Tibial nerve (tissue), 4 donors: ENCODE results near the gene GMPPB.

Source experiments
- EP300 ChIP-seq, 2 donors: sonication (generic); formaldehyde crosslinking; IDR thresholded peaks; one replicate each; pipeline ENCODE4 v1.6.1; 2017; ENCODE audit warnings: antibody characterized with exemption in 2 of 2, mild to moderate bottlenecking in 1 of 2
- POLR2A ChIP-seq, 2 donors: fragments of 450-650 bp; IDR thresholded peaks; one replicate each; pipeline ENCODE4 v1.6.1; 2017; ENCODE audit warnings: antibody characterized with exemption in 2 of 2, mild to moderate bottlenecking in 2 of 2, moderate library complexity in 2 of 2
- TF ChIP-seq, protein P1 (sequence below), 5 experiments: fragments of 200-600 bp in 3 of 5; fragments of 450-650 bp in 2 of 5; sonication (generic) in 3 of 5; IDR thresholded peaks; one replicate each; pipeline ENCODE4 v1.5.1; 2016 to 2019; ENCODE audit warnings: antibody characterized with exemption in 5 of 5, mild to moderate bottlenecking in 3 of 5, moderate library complexity in 2 of 5

DNA sequence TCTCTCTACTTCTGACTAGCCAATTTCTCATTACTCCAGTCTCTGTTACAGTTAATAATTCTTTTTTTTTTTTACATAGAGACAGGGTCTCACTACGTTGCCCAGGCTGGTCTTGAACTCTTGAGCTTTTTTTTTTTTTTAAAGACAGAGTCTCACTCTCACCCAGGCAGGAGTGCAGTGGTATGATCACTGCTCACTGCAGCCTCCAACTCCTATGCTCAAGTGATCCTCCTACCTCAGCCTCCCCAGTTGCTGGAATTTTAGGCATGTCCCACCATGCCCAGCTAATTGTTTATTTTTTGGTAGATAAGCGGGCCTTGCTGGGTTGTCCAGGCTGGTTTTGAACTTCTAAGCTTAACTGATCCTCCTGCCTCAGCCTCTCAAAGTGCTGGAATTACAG, 49.0 kb upstream of the GMPPB start:
- TF ChIP-seq, protein P1, sequence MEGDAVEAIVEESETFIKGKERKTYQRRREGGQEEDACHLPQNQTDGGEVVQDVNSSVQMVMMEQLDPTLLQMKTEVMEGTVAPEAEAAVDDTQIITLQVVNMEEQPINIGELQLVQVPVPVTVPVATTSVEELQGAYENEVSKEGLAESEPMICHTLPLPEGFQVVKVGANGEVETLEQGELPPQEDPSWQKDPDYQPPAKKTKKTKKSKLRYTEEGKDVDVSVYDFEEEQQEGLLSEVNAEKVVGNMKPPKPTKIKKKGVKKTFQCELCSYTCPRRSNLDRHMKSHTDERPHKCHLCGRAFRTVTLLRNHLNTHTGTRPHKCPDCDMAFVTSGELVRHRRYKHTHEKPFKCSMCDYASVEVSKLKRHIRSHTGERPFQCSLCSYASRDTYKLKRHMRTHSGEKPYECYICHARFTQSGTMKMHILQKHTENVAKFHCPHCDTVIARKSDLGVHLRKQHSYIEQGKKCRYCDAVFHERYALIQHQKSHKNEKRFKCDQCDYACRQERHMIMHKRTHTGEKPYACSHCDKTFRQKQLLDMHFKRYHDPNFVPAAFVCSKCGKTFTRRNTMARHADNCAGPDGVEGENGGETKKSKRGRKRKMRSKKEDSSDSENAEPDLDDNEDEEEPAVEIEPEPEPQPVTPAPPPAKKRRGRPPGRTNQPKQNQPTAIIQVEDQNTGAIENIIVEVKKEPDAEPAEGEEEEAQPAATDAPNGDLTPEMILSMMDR (IDR thresholded peaks at IDR 0.05), result no peak
- TF ChIP-seq POLR2A (IDR thresholded peaks at IDR 0.05) (no peak), EP300 (IDR thresholded peaks at IDR 0.05) (no peak)
